HepG2 (cell line): Measurements from ENCODE around the gene MORC3. TPM values are rescaled to one million over a fixed set of nuclear protein-coding genes. Genes with fewer than 3 reads are reported as not detected.

Source experiments
- HMGXB4 ChIP-seq, 2 experiments: sonication (generic) in 1 of 2; formaldehyde crosslinking in 1 of 2; IDR thresholded peaks; 2 replicates each; pipeline versions ENCODE4 v1.4.0 to v1.6.1; 2018 to 2020; ENCODE audit warnings: missing genetic modification reagents in 2 of 2, borderline replicate concordance in 1 of 2, low read depth in 1 of 2, mild to moderate bottlenecking in 1 of 2, missing biosample characterization in 1 of 2
- MBNL3 ChIP-seq: fragments of 250-450 bp; sonication (Bioruptor Pico); conservative IDR thresholded peaks from 2 replicates; pipeline ENCODE4 v1.8.0; 2022; ENCODE audit warnings: mild to moderate bottlenecking, inconsistent platforms
- PCBP2 ChIP-seq: fragments of 200-400 bp; formaldehyde crosslinking; optimal IDR thresholded peaks from 2 replicates; pipeline ENCODE3; 2018; ENCODE audit warnings: low read length, low read depth; ENCODE audit not compliant: poor library complexity, severe bottlenecking
- SMARCC2 ChIP-seq: fragments of 450-650 bp; IDR thresholded peaks from 2 replicates; pipeline ENCODE4 v1.6.1; 2017; ENCODE audit warnings: antibody characterized with exemption, mild to moderate bottlenecking
- ZNF280B ChIP-seq: sonication (generic); formaldehyde crosslinking; IDR thresholded peaks from 2 replicates; pipeline ENCODE4 v1.5.0; 2020; ENCODE audit warnings: missing genetic modification reagents, mild to moderate bottlenecking, borderline replicate concordance
- ZNF546 ChIP-seq: sonication (generic); formaldehyde crosslinking; conservative IDR thresholded peaks from 2 replicates; pipeline ENCODE4 v1.8.1; 2023; ENCODE audit warnings: mild to moderate bottlenecking, missing genetic modification reagents
- ZNF563 ChIP-seq: sonication (generic); formaldehyde crosslinking; IDR thresholded peaks from 2 replicates; pipeline ENCODE4 v1.8.0; 2022; ENCODE audit warnings: mild to moderate bottlenecking, moderate library complexity, missing genetic modification reagents
- ZNF773 ChIP-seq: sonication (generic); formaldehyde crosslinking; IDR thresholded peaks from 2 replicates; pipeline ENCODE4 v1.4.0; 2020; ENCODE audit warnings: missing genetic modification reagents, borderline replicate concordance
- ZSCAN29 ChIP-seq: sonication (generic); formaldehyde crosslinking; conservative IDR thresholded peaks from 2 replicates; pipeline ENCODE4 v1.4.0; 2020; ENCODE audit warnings: mild to moderate bottlenecking, missing genetic modification reagents
- polyA plus RNA-seq, 8 experiments: library from polyadenylated mRNA; depleted of rRNA in 3 of 8; stranded (reverse) in 7 of 8; unstranded in 1 of 8; fragments of >200 nt; fragmentation: Illumina TruSeq in 4 of 8; extraction: Trizol in 4 of 8; gene quantifications; 2 replicates each; pipeline versions ENCODE4 v1.2.1 to v1.2.3, GENCODE V29; 2011 to 2016; ENCODE audit warnings: low read depth in 4 of 8, missing spikeins in 1 of 8, mixed read lengths in 1 of 8; ENCODE audit not compliant: insufficient read depth in 1 of 8
- total RNA-seq, 5 experiments: library from RNA; depleted of rRNA; stranded (reverse); fragments of >200 nt; fragmentation: Illumina TruSeq; extraction: Trizol; gene quantifications; 2 replicates each; pipeline ENCODE4 v1.2.3, GENCODE V29; 2016; ENCODE audit warnings: low read depth in 1 of 5

The MORC3 gene
- total and polyA plus RNA-seq, 2 of the 13 experiments (the other 11 are each of a cell fraction or from before 2014, with no cell fraction given) = 12.9 to 19.5 TPM

- TF ChIP-seq HMGXB4 (CRISPR knock-in tag; IDR thresholded peaks at IDR 0.05; ENCODE audit: borderline replicate concordance in 1 of 2, low read depth in 1 of 2) (0 out of 4 replicates have a peak, but pooled peaks of 1 of the 2 experiments have one; percentile 27), ZNF280B (CRISPR knock-in tag) (no peak), PCBP2 (peak; percentile 55), ZSCAN29 (peak; percentile 94), MBNL3 (CRISPR knock-in tag) (no peak), ZNF546 (CRISPR knock-in tag) (no peak), SMARCC2 (no peak), ZNF773 (CRISPR knock-in tag) (no peak), ZNF563 (no peak)
Measured at GRCh38 chr21:36321325-36322082, 1.5 kb downstream of the MORC3 start (continued).
